ENCODE data around the gene RNASEH2C. TPM values are rescaled to one million over a fixed set of nuclear protein-coding genes. Genes with fewer than 3 reads are reported as not detected.
"Not testable (repeated sequence)": the region's sequence is repeated elsewhere in the genome, so short reads cannot be mapped to it uniquely, and the experiment has no call there.

Gene RNASEH2C
- total RNA-seq, 1 donor from 2014 or later = 44.4 TPM

GRCh38 chr11:65739022-65739421 is 18.4 kb upstream of the RNASEH2C start:
- TF ChIP-seq CTCF (IDR thresholded peaks at IDR 0.05) = no peak
- Histone ChIP-seq H3K4me1 (no peaks in the 10 kb centered on the region), H3K4me3 (no peak overlapping the region), H3K27ac (no peak overlapping the region), H3K9me3 (no peaks in the 10 kb centered on the region), H3K36me3 (no peaks in the 10 kb centered on the region), H3K27me3 (ENCODE audit: low read depth) (peaks cover 4% of the 10 kb centered on the region)
- DNase-seq (no peak), ATAC-seq (no peak)
- intact Hi-C loops (cut with DNase I) = no loop called here

- peaks cover 4% of the 10 kb centered on the region for H3K27me3 ChIP-seq (ENCODE audit: low read depth)
- H3K4me3 ChIP-seq = no peak overlapping the region
- ATAC-seq (no peak), DNase-seq (no peak)
- intact Hi-C loops (cut with DNase I) = no loop called here
- no peak for TF ChIP-seq CTCF (IDR thresholded peaks at IDR 0.05)
- no peaks in the 10 kb centered on the region for H3K36me3 ChIP-seq
- no peaks in the 10 kb centered on the region for H3K4me1 ChIP-seq
- H3K9me3 ChIP-seq = no peaks in the 10 kb centered on the region
- H3K27ac ChIP-seq = no peak overlapping the region
These were observed 16.2 kb upstream of the RNASEH2C start for GRCh38 chr11:65736810-65737209.

- ATAC-seq; DNase-seq; H3K27me3 ChIP-seq (ENCODE audit: low read depth); H3K27ac ChIP-seq; intact Hi-C loops (cut with DNase I); H3K4me3 ChIP-seq; H3K36me3 ChIP-seq; H3K4me1 ChIP-seq; H3K9me3 ChIP-seq: not testable (repeated sequence)
These were observed 14.5 kb upstream of the RNASEH2C start for GRCh38 chr11:65735111-65735510.

- Histone ChIP-seq H3K4me3 (no peak overlapping the region), H3K36me3 (no peaks in the 10 kb centered on the region), H3K9me3 (no peaks in the 10 kb centered on the region), H3K27ac (no peak overlapping the region), H3K4me1 (no peaks in the 10 kb centered on the region), H3K27me3 (ENCODE audit: low read depth) (no peaks in the 10 kb centered on the region)
- intact Hi-C loops (cut with DNase I) = no loop called here
- ATAC-seq = peak in 1 of 2 donors; percentile 35
- no peak for TF ChIP-seq CTCF (IDR thresholded peaks at IDR 0.05)
- DNase-seq = no peak
These were observed 9.9 kb upstream of the RNASEH2C start for GRCh38 chr11:65730461-65730860.

GRCh38 chr11:65727865-65728264 is 7.3 kb upstream of the RNASEH2C start:
- DNase-seq (no peak), ATAC-seq (no peak)
- H3K4me3 ChIP-seq = no peak overlapping the region
- H3K9me3 ChIP-seq = no peaks in the 10 kb centered on the region
- no peak for TF ChIP-seq CTCF (IDR thresholded peaks at IDR 0.05)
- H3K27ac ChIP-seq = no peak overlapping the region
- intact Hi-C loops (cut with DNase I) = no loop called here
- H3K36me3 ChIP-seq = no peaks in the 10 kb centered on the region
- no peaks in the 10 kb centered on the region for H3K4me1 ChIP-seq
- H3K27me3 ChIP-seq (ENCODE audit: low read depth) = no peaks in the 10 kb centered on the region

- intact Hi-C loops (cut with DNase I) = no loop called here
These were observed 6.1 kb upstream of the RNASEH2C start for GRCh38 chr11:65726660-65727059.

More at GRCh38 chr11:65726660-65727059, 6.1 kb upstream of the RNASEH2C start:
- no peak overlapping the region for H3K4me3 ChIP-seq
- no peaks in the 10 kb centered on the region for H3K27me3 ChIP-seq (ENCODE audit: low read depth)
- H3K9me3 ChIP-seq = no peaks in the 10 kb centered on the region
- TF ChIP-seq CTCF (IDR thresholded peaks at IDR 0.05) = no peak
- H3K4me1 ChIP-seq = no peaks in the 10 kb centered on the region
- H3K36me3 ChIP-seq = no peaks in the 10 kb centered on the region
- ATAC-seq = no peak
- no peak overlapping the region for H3K27ac ChIP-seq
- DNase-seq = no peak

All from lower lobe of right lung (tissue), 2 donors.